GM21390 (cell line): ENCODE results near the gene SOX15.
A peak's percentile ranks its signal among the peaks of the same experiment; 100 is the strongest.

Experiments
- ATAC-seq: cut with Tn5 transposase; IDR thresholded peaks from one replicate; pipeline ENCODE4 v1.9.1; 2021; ENCODE audit not compliant: unreplicated experiment

Gene SOX15

GRCh38 chr17:7579001-7579833 lies 10.7 kb downstream of the SOX15 start, which contains the start of gene CD68:
Gene CD68, plus strand, starts transcription at chr17:7579638. Its CDS starts 40 bp downstream, at chr17:7579678.
- peak; percentile 38 for ATAC-seq

- ATAC-seq = no peak
Observed at GRCh38 chr17:7577327-7578199, 12.3 kb downstream of the SOX15 start.

DNA sequence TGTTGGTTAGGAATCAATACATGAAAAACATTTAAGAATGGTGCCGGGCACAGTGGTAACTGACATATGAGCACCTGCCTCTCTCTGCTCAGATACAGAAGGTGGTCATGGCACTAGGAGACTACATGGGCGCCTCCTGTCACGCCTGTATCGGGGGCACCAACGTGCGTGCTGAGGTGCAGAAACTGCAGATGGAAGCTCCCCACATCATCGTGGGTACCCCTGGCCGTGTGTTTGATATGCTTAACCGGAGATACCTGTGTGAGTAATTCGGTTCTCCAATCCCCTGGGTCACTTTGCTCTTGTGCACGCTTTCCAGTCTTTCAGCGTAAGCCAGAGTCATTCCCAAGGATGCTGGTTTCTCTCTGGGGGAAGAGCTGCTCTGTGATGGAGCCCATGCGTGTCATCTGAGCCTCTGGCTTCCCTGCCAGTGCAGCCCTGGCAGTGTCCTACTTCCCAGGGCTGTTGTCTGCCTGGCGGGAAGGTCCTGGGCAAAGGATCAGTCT lies 13.4 kb downstream of the SOX15 start:
- no peak for ATAC-seq

DNA sequence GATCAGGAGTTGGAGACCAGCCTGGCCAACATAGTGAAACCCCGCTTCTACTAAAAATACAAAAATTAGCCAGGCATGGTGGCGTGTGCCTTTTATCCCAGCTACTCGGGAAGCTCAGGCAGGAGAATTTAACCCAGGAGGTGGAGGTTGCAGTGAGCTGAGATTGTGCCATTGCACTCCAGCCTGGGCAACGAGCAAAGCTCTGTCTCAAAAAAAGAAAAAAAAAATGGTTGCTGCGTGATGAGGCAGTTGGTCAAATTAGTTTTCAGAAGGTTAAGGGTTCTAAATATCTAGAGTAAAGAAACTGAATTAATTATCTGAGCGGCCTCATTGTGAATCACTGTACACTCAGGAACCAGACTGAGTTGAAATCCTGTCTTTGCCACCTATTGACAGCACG lies 13.9 kb downstream of the SOX15 start:
- no peak for ATAC-seq

- no peak for ATAC-seq
Observed at GRCh38 chr17:7575481-7575883, 14.4 kb downstream of the SOX15 start.

- no peak for ATAC-seq
Observed at GRCh38 chr17:7574176-7574953, 15.5 kb downstream of the SOX15 start.

GRCh38 chr17:7573324-7574080 lies 16.4 kb downstream of the SOX15 start:
- ATAC-seq = no peak

GRCh38 chr17:7572588-7573323 lies 17.1 kb downstream of the SOX15 start:
- ATAC-seq = peak; percentile 2

DNA sequence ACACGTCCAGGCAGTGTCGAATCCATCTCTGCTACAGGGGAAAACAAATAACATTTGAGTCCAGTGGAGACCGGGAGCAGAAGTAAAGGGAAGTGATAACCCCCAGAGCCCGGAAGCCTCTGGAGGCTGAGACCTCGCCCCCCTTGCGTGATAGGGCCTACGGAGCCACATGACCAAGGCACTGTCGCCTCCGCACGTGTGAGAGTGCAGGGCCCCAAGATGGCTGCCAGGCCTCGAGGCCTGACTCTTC lies 17.6 kb downstream of the SOX15 start:
- peak; percentile 89 for ATAC-seq

- no peak for ATAC-seq
Observed at GRCh38 chr17:7570351-7570750, 19.5 kb downstream of the SOX15 start.

GRCh38 chr17:7569571-7569970 lies 20.3 kb downstream of the SOX15 start:
- no peak for ATAC-seq

DNA sequence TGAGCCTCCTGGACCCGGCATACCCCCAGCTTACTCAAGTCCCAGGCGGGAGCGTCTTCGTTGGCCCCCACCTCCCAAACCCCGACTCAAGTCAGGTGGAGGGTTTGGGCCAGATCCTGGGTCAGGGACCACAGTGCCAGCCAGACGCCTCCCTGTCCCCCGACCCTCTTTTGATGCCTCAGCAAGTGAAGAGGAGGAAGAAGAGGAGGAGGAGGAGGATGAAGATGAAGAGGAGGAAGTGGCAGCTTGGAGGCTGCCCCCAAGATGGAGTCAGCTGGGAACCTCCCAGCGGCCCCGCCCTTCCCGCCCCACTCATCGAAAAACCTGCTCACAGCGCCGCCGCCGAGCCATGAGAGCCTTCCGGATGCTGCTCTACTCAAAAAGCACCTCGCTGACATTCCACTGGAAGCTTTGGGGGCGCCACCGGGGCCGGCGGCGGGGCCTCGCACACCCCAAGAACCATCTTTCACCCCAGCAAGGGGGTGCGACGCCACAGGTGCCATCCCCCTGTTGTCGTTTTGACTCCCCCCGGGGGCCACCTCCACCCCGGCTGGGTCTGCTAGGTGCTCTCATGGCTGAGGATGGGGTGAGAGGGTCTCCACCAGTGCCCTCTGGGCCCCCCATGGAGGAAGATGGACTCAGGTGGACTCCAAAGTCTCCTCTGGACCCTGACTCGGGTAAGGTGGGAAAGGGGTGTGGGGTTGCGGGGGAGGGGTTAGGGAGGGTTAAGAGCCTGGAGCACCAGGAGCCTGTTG lies 26.6 kb downstream of the SOX15 start:
- no peak for ATAC-seq

DNA sequence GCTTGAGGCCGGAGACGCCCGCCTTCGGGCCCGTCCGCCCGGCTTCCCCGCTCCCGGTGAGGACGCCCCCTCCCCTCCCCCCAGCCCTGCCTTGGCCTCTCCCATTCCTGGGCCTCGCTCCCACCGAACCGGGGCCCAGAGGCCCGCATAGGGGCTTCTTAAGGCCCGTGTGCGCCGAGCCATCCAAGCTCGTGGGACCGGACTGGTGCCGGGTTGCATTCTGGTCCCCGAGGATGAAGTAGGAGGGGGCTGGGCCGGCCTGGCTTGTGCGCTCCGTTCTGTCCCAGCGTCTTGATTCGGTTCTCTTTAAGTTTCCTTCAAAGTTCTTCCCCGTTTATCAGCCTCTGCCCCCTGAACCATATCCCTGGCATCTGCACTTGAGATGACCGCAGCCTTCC lies 27.7 kb downstream of the SOX15 start:
- ATAC-seq = peak; percentile 3

- peak; percentile 53 for ATAC-seq
Observed at GRCh38 chr17:7561589-7562207, 28.2 kb downstream of the SOX15 start, which contains the start of gene SENP3. Gene SENP3, plus strand, starts transcription at chr17:7561919. Its CDS starts 1,158 bp downstream, at chr17:7563077.

DNA sequence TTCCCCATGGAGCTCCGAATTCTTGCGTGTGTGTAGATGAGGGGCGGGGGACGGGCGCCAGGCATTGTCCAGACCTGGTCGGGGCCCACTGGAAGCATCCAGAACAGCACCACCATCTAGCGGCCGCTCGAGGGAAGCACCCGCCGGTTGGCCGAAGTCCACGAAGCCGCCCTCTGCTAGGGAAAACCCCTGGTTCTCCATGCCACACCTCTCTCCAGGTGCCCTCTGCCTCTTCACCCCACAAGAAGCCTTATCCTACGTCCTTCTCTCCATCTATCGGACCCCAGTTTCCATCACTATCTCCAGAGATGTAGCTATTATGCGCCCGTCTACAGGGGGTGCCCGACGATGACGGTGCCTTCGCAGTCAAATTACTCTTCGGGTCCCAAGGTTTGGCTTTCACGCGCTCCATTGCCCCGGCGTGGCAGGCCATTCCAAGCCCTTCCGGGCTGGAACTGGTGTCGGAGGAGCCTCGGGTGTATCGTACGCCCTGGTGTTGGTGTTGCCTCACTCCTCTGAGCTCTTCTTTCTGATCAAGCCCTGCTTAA lies 28.8 kb downstream of the SOX15 start:
- peak; percentile 31 for ATAC-seq

- ATAC-seq = no peak
Observed at GRCh38 chr17:7560172-7561027, 29.5 kb downstream of the SOX15 start.
